Measurements from ENCODE around the gene SDK1. TPM values are rescaled to one million over a fixed set of nuclear protein-coding genes. Genes with fewer than 3 reads are reported as not detected.

The SDK1 gene
- total RNA-seq, 1 experiment from 2014 or later = 7.1 TPM

DNA sequence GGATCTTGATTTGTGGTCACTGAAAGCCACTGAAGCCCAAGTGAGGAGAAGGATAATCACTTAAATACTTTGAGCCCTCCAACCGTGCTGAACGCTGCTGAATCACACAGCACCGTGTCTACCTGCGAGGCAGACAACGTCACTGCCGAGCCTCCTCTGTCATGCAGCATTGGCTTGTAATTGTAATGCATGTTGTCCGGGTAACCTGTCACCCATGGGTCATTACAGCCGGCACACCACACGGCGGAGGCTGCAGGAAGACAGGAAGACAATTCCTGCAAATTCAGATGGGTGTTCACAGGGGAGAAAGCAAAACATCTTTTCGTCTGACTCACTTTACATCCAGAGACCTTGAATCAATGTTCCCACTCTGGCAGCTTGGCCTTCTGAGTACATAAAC lies 835.0 kb downstream of the SDK1 start:
- H3K9me3 Mint-ChIP-seq (ENCODE audit: unreplicated experiment) = no peaks in the 10 kb centered on the region
- Histone ChIP-seq H3K9me3 (no peaks in the 10 kb centered on the region), H3K36me3 (ENCODE audit: control insufficient read depth, insufficient read depth, low read length) (no peaks in the 10 kb centered on the region), H3K4me1 (0 out of 2 replicates have a peak, but pooled peaks cover 6% of the 10 kb centered on the region), H3K27me3 (replicated peaks; ENCODE audit: control insufficient read depth, insufficient read depth, low read length) (no peaks in the 10 kb centered on the region), H3K4me3 (ENCODE audit: low read depth, low read length) (no peak overlapping the region)
- H3K27me3 Mint-ChIP-seq (ENCODE audit: insufficient read depth, unreplicated experiment) = no peaks in the 10 kb centered on the region
- no peaks in the 10 kb centered on the region for H3K36me3 Mint-ChIP-seq (ENCODE audit: insufficient read depth, unreplicated experiment)
- ChIA-PET CTCF (no interaction called here), POLR2A (no interaction called here)
- intact Hi-C loops (cut with micrococcal nuclease; ENCODE audit: unreplicated experiment) = no loop called here
- no peaks in the 10 kb centered on the region for H3K4me1 Mint-ChIP-seq (ENCODE audit: low read depth, unreplicated experiment)
- TF ChIP-seq, protein P1, sequence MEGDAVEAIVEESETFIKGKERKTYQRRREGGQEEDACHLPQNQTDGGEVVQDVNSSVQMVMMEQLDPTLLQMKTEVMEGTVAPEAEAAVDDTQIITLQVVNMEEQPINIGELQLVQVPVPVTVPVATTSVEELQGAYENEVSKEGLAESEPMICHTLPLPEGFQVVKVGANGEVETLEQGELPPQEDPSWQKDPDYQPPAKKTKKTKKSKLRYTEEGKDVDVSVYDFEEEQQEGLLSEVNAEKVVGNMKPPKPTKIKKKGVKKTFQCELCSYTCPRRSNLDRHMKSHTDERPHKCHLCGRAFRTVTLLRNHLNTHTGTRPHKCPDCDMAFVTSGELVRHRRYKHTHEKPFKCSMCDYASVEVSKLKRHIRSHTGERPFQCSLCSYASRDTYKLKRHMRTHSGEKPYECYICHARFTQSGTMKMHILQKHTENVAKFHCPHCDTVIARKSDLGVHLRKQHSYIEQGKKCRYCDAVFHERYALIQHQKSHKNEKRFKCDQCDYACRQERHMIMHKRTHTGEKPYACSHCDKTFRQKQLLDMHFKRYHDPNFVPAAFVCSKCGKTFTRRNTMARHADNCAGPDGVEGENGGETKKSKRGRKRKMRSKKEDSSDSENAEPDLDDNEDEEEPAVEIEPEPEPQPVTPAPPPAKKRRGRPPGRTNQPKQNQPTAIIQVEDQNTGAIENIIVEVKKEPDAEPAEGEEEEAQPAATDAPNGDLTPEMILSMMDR (IDR thresholded peaks at IDR 0.05; ENCODE audit: insufficient read depth in 1 of 2, low read depth in 1 of 2, low read length in 1 of 2, severe bottlenecking in 1 of 2, unreplicated experiment in 1 of 2) = no peak
- H3K4me3 Mint-ChIP-seq (ENCODE audit: unreplicated experiment) = no peak overlapping the region
- BruUV-seq (replicated peaks) = no TSS peak
- no peak overlapping the region for H3K27ac Mint-ChIP-seq (ENCODE audit: unreplicated experiment)
- DNase-seq = peak in 1 of 2 experiments; percentile 12

DNA sequence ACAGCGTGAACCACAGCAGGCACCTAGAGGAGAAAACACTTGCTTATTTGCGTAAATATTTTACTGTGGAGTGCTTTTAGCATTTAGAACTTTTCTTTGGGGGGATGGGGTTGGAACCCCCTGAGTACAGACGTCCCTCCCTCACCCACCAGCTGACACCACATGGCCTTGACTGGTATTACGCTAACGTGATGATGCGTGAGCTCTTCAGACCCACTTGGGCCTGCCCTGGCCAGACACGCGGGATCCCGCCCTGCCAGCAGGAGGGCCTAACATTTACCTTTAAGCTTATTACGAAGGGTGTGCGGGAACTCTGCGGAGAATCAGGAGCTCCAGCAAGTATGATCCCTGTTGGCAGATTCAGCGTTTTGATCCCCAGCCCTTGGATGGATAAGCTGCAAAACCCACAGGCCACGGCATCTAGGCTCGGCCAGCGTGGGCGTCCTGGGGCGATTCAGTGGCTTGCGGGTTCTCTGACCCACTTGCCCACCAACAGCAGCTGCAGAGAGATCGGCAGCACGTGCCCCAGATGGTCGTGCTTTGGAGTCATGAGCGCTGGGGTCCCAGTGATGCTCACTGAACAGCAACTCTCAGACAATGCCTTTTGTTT lies 835.6 kb downstream of the SDK1 start:
- TF ChIP-seq, protein P1 (IDR thresholded peaks at IDR 0.05; ENCODE audit: insufficient read depth in 1 of 2, low read depth in 1 of 2, low read length in 1 of 2, severe bottlenecking in 1 of 2, unreplicated experiment in 1 of 2) = no peak
- Histone ChIP-seq H3K27me3 (replicated peaks; ENCODE audit: control insufficient read depth, insufficient read depth, low read length) (no peaks in the 10 kb centered on the region), H3K4me3 (ENCODE audit: low read depth, low read length) (no peak overlapping the region), H3K36me3 (ENCODE audit: control insufficient read depth, insufficient read depth, low read length) (no peaks in the 10 kb centered on the region), H3K4me1 (0 out of 2 replicates have a peak, but pooled peaks cover 6% of the 10 kb centered on the region), H3K9me3 (no peaks in the 10 kb centered on the region)
- no TSS peak for BruUV-seq (replicated peaks)
- H3K9me3 Mint-ChIP-seq (ENCODE audit: unreplicated experiment) = no peaks in the 10 kb centered on the region
- ChIA-PET CTCF (no interaction called here), POLR2A (no interaction called here)
- DNase-seq = no peak
- H3K4me1 Mint-ChIP-seq (ENCODE audit: low read depth, unreplicated experiment) = no peaks in the 10 kb centered on the region
- no peaks in the 10 kb centered on the region for H3K36me3 Mint-ChIP-seq (ENCODE audit: insufficient read depth, unreplicated experiment)
- intact Hi-C loops (cut with micrococcal nuclease; ENCODE audit: unreplicated experiment) = no loop called here
- no peak overlapping the region for H3K4me3 Mint-ChIP-seq (ENCODE audit: unreplicated experiment)
- no peaks in the 10 kb centered on the region for H3K27me3 Mint-ChIP-seq (ENCODE audit: insufficient read depth, unreplicated experiment)
- no peak overlapping the region for H3K27ac Mint-ChIP-seq (ENCODE audit: unreplicated experiment)

DNA sequence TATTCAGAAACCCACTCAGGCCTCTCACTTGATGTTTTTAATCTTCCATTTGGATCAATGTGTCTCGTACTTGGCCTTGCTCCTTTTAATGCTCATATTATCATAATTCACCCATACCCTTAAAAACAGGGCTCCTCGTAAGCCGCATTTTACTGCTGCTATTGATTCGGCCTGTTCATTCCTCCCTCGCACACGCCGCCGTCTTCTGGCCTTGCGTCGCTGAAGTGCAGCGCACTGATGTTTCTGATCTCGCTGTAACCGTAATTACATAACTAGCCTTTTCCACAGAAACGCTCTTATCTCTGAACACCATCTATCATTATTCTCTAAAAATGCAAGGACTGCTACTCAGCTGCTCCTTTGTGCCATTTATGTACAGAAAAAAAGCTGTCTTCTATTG lies 836.5 kb downstream of the SDK1 start:
- ChIA-PET CTCF (no interaction called here), POLR2A (no interaction called here)
- Histone ChIP-seq H3K4me3 (ENCODE audit: low read depth, low read length) (no peak overlapping the region), H3K9me3 (no peaks in the 10 kb centered on the region), H3K36me3 (ENCODE audit: control insufficient read depth, insufficient read depth, low read length) (no peaks in the 10 kb centered on the region), H3K27me3 (replicated peaks; ENCODE audit: control insufficient read depth, insufficient read depth, low read length) (no peaks in the 10 kb centered on the region), H3K4me1 (0 out of 2 replicates have a peak, but pooled peaks cover 6% of the 10 kb centered on the region)
- no peaks in the 10 kb centered on the region for H3K4me1 Mint-ChIP-seq (ENCODE audit: low read depth, unreplicated experiment)
- no TSS peak for BruUV-seq (replicated peaks)
- H3K9me3 Mint-ChIP-seq (ENCODE audit: unreplicated experiment) = no peaks in the 10 kb centered on the region
- DNase-seq = no peak
- TF ChIP-seq, protein P1 (IDR thresholded peaks at IDR 0.05; ENCODE audit: insufficient read depth in 1 of 2, low read depth in 1 of 2, low read length in 1 of 2, severe bottlenecking in 1 of 2, unreplicated experiment in 1 of 2) = no peak
- no peaks in the 10 kb centered on the region for H3K36me3 Mint-ChIP-seq (ENCODE audit: insufficient read depth, unreplicated experiment)
- intact Hi-C loops (cut with micrococcal nuclease; ENCODE audit: unreplicated experiment) = no loop called here
- no peak overlapping the region for H3K4me3 Mint-ChIP-seq (ENCODE audit: unreplicated experiment)
- no peaks in the 10 kb centered on the region for H3K27me3 Mint-ChIP-seq (ENCODE audit: insufficient read depth, unreplicated experiment)
- no peak overlapping the region for H3K27ac Mint-ChIP-seq (ENCODE audit: unreplicated experiment)

All from Caco-2 (cell line).